GM19324 (cell line): ENCODE data around the gene UTP4.
A peak's percentile ranks its signal among the peaks of the same experiment; 100 is the strongest.

Experiments used
- ATAC-seq: cut with Tn5 transposase; IDR thresholded peaks from one replicate; pipeline ENCODE4 v1.9.1; 2021; ENCODE audit warnings: mild to moderate bottlenecking, moderate library complexity; ENCODE audit not compliant: unreplicated experiment, low FRiP score

The UTP4 gene

DNA sequence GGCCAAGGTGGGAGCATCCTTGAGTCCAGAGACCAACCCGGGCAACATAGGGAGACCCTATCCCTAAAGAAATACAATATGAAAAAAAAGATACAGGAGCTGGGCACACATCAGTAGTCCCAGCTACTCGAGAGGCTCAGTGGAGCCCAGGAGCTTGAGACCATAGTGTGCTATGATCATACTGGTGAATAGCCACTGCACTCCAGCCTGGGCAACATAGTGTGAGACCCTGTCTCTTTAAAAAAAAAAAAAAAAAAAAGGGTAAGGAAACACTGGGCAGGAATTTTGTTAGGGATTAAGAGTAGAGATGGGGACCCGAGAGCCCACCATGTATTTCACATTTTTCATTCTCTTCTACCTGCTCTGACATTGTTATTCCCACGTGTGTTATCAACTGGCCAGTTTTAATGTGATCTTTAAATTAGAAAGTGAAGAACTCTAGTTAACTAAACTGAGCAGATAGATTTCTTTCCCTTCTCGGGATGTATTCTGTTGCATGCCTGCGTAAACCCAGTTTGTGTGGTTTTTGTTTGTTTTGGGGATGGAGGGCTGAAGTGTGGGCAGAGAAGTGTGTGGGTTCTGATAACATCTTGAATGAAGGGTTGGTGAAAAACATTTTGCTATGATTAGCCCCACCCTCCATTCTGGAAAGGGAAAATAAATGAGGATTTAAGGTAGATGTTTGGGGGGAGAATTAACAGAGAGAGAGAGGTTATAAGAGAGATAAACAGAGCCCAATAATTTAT lies 37.3 kb downstream of the UTP4 start:
- ATAC-seq = no peak

- no peak for ATAC-seq
These were observed 39.1 kb downstream of the UTP4 start for GRCh38 chr16:69171325-69172084.

DNA sequence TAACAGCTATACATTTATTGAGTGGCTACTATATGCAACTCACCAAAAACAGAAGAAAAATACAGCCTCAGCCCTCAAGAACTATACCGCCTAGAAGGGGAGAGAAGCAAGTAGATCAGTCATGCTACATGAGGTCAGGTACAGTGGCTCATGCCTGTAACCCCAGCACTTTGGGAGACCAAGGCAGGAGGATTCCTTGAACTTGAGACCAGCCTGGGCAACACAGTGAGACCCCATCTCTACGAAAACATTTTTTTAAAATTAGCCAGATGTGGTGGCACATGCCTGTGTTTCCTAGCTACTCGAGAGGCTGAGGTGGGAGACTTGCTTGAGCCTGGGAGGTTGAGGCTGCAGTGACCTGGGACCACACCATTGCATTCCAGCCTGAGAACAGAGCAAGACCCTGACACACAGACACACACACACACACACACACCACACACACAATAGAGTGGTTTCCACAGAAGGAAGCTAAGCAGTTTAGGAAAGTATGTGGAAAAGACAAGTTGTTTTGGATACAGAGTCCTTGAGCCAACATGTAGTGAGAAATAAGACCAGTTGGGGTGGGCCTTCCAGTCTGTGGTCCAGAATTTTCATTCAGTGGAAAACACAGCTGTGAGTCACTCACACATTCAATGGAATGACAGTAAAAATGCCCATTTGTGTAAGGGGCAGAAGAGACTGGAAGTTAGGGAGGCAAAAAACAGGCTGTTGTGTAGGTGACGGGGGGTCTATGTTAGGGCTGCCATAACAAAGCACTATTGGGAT lies 43.8 kb downstream of the UTP4 start:
- no peak for ATAC-seq

DNA sequence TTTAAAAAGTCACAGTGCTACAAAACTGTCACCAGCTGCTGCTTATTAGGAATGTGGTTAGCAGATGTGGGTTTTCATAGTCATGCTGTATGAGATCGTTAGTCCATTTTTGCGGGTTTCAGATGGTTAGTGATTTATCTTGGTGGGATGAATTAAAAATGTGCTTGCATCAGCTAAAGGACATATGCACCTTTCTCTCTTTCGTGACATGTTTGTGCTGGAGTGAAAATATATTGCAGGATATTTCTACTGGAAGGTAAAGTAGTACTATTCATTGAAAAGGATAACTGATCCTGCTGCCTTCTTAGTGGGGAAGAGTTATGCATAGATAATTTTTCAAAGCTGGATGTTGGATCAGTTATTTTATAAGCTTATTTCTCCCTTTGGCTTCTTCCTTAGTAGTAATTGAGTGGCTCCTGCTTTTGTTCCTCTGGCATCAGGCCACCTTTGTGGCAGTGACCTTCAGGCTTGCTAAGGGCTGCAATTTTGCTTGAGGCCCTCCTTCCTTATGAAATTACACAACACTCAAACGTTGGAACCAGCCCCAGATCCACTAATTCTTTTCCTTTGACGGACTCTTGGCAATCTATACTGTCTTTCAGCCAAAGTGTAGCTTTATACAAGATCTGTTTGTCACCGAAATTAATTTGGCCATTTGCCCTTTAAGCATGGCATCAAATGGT lies 47.0 kb downstream of the UTP4 start:
- no peak for ATAC-seq

GRCh38 chr16:69180011-69180338 lies 47.5 kb downstream of the UTP4 start:
- no peak for ATAC-seq

DNA sequence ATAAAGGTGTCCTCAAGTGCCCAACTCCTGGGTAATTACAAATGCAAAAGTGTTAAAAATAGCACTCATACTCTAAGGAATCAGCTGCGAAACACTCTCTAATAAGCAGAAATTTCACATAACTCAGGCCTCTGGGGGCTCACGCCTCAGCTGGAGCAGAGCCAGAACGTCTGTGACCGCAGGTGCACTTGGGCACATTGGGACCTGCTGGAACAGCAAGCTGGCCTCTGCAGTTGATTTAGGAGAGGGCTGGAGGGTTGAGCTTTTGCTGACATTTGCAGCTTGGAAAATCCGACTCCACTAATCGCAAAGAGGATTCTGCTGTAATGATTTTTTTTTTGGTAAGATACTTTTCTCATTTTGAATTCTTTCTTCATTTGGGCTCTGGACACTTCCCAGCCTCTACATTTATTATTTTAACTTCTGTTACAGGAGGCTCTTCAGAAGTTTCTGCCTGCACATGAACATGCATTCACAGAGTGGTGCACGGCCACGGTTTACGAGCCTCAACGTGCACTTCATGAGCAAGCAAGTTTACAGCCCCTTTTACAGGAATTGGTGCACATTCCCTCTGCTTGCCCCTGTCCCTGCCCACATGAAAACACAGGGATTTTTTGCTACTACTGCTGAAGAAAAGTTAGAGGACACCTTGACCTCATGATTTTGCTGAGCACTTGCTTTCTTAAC lies 50.4 kb downstream of the UTP4 start:
- ATAC-seq = no peak

DNA sequence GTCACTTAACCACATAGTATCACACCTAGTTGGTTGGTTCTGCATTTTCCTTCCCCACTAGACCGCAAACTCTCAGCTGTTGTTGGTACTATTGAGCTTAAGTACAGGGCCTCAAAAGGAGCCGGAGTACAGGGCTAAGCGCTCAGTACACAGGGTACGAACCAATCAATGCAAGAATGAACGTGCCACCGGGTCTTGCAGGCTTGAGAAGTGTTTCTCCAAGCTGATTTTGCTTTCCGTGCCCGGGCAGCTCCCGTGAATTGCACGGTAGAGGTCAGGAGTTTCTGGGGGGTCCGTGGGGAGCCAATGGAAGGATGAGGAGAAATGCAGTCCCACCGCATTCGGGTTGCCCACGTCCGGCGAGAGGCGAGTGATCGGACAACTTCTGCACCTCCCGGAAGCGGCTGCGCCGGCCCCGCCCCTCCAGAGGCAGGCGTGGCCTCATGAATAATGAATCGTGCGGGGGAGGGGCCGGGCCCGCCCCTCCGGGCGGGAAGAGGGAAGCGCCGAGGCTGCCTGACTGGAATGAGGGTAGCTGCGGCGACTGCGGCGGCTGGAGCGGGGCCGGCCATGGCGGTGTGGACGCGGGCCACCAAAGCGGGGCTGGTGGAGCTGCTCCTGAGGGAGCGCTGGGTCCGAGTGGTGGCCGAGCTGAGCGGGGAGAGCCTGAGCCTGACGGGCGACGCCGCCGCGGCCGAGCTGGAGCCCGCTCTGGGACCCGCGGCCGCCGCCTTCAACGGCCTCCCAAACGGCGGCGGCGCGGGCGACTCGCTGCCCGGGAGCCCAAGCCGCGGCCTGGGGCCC lies 54.4 kb downstream of the UTP4 start, which contains the start of gene SNTB2:
Gene SNTB2 (plus strand): TSS at position 523 of the 804 bp plus-strand sequence. CDS start 3 bp downstream, at position 526.
- peak; percentile 77 for ATAC-seq

- ATAC-seq = peak; percentile 43
These were observed 55.2 kb downstream of the UTP4 start for GRCh38 chr16:69187446-69188235.

DNA sequence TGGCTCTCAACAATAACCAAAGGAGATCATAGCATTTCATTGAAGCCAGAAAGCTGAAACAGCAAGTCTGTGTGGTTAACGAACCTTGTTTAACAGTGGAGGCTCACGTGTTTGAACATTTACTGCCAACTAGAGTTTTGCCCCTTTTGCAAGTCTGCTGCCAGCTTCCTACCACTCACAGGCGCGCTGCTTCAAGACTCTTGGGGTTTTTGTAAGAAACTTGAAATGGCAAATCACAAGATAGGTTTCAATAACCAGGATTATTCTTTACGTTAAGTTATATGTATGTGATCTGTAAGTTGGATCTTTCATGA lies 55.7 kb downstream of the UTP4 start:
- ATAC-seq = no peak

GRCh38 chr16:69188716-69189115 lies 56.3 kb downstream of the UTP4 start:
- ATAC-seq = no peak

GRCh38 chr16:69190046-69190588 lies 57.7 kb downstream of the UTP4 start:
- ATAC-seq = no peak

GRCh38 chr16:69190598-69190997 lies 58.1 kb downstream of the UTP4 start:
- no peak for ATAC-seq

DNA sequence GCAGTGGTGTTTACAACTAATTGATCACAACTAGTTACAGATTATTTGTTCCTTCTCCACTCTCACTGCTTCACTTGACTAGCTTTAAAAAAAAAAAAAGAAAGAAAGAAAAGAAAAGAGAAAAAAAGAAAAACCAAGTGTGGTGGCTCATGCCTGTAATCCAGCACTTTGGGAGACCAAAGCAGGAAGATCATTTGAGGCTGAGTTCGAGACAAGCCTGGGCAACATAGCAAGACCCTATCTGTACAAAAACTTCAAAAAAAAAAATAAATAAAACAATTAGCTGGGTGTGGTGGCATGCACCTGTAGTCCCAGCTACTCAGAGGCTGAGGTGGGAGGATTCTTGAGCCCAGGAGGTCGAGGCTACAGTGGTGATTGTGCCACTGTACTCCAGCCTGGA lies 58.7 kb downstream of the UTP4 start:
- no peak for ATAC-seq

- ATAC-seq = no peak
These were observed 61.4 kb downstream of the UTP4 start for GRCh38 chr16:69193855-69194254.

DNA sequence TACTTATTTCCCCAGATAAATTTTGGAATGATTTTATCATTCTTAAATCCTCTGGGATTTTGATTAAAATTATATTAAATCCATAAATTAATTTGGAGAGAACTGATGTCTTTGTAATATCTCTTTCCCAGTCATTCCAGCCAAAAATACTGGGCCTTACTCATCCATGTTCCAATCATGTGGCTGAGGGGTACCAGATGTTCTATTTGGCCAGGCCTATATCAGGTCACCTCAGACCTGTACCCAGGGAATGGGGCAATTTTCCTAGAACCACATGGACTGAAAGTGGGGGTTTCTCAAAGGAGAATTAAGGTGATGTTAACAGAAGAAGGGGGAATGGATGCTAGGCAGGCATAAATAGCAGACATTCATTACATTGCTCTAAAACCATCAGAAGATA lies 62.0 kb downstream of the UTP4 start:
- no peak for ATAC-seq

DNA sequence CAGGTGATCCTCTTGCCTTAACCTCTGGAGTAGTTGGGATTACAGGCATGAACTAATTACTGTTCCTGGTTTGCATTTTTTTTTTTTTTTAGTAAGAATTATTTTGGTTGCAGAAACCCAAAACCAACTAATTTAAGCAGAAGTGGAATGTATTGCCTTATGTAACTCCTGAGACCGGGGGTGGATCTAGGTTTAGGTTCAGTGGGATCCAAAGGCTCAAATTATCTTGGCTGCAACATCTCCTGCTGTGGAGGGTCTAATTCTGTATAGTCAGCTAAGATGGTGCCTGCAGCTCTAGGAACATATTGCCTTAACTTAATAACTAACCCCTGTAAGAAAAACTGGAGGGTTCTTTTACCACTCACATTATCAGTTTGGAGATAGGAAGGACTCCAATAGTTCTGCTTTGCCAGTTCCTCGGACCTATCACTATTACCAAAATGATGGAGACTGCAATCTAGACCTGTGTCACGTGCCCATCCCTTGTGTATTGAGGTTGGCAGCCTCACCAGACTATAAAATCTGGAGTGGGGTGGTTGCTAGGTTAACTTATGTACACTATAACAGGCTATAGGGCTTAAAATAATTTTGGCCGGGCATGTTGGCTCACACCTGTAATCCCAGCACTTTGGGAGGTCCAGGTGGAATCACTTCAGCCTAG lies 63.0 kb downstream of the UTP4 start:
- no peak for ATAC-seq

DNA sequence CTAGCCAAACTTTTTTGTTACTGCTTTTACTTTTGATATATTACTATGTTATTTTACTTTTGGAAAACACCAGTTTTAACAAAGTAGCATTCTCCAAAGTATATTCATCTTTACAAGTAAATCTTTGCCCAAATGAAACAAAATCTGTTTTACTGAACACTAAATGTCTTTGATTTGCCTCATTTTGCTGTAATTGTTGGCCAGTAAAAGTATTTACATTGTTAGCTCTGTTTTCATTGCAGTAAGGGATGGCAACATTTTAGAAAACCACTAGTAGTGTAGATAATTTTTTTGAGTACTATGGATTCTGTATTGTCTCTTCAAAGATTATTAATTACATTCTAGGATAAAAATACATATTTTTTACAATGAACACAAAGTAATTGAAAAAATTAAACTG lies 65.1 kb downstream of the UTP4 start:
- no peak for ATAC-seq

DNA sequence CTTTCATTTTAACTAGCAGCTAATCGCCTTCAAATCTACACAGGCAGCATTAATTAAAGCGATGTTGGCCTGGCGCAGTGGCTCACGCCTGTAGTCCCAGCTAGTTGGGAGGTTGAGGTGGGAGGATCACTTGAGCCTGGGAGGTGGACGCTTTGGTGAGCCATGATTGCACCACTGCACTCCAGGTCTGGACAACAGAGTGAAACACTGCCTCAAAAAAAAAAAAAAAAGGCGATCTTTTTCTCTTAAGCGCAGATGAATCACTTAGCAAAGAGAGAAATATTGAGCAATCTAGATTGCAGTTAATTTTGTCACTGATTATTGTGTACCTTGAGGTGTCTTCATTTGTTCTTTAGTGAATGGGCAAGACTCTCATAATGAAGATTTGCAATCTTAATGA lies 66.9 kb downstream of the UTP4 start:
- ATAC-seq = no peak
